ENCODE data around the gene ADAMTSL2.

ADAMTSL2 gene

GRCh38 chr9:133534346-133535291, at the start of gene ADAMTSL2:
Gene ADAMTSL2, plus strand, starts transcription at chr9:133534704. Its CDS starts 2,009 bp downstream, at chr9:133536713.
- DNase-seq, result no peak

DNA sequence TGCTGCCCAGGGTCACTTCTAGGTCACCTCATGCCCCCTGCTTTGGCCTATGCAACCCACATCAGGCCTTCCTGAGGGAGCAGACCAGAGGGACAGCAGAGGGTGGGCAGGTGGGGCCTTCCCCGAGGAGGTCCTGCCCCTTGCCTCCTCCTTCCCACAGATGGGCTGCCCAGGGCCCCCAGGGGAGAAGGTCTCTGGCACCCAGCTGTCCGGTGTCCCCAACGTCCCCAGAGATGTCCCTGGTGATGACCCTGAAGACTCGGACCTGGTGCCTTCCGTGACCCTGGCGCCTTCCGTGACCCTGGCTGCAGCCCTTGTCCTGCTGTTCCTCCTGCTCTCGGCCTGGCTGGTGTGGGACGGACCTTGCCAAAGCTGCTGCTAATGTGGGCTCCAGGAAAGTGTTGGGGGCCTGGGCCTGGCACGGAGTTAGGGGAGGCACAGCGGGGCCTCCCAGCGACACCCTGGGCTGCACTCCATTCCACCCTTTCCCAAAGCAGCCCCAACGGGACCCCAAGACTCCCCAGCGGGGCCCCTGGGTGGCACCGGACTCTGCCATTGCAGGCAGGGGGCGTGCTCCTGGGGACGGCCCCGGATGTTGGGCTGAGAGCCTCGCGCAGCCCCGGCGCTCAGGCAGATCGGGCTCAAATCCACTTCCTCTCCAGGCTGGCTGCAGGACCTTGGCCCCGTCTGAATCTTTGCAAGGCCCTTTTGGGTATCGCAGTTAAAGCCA, 48.8 kb upstream of the ADAMTSL2 start:
- DNase-seq, result no peak

DNA sequence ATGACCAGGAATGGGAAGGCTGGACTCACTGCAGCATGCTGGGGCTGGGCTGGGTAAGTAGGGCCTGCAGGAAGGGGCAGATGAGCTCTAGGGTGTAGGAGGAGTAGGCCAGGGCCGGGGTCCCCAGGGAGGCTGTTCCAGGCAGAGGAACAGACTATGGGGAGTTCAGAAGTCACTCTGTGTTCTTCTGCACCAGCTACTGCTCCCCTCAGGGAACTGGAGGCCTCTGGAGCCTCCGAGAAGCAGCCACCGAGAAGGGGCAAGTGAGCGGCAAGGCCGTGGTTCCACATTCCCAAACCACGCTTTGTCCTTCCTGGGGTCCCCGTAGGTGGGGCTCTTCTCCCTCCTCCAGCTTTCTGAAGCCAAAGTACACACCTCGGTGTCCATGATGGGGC, 47.2 kb upstream of the ADAMTSL2 start:
- no peak for DNase-seq

- DNase-seq, result no peak
Observed at GRCh38 chr9:133488686-133489252, 45.7 kb upstream of the ADAMTSL2 start.

- DNase-seq, result no peak
Observed at GRCh38 chr9:133489253-133490190, 45.0 kb upstream of the ADAMTSL2 start.

- DNase-seq, result no peak
Observed at GRCh38 chr9:133490201-133490681, 44.3 kb upstream of the ADAMTSL2 start.

GRCh38 chr9:133490865-133491655, 43.4 kb upstream of the ADAMTSL2 start:
- DNase-seq, result no peak

GRCh38 chr9:133491656-133491925, 42.9 kb upstream of the ADAMTSL2 start:
- no peak for DNase-seq

DNA sequence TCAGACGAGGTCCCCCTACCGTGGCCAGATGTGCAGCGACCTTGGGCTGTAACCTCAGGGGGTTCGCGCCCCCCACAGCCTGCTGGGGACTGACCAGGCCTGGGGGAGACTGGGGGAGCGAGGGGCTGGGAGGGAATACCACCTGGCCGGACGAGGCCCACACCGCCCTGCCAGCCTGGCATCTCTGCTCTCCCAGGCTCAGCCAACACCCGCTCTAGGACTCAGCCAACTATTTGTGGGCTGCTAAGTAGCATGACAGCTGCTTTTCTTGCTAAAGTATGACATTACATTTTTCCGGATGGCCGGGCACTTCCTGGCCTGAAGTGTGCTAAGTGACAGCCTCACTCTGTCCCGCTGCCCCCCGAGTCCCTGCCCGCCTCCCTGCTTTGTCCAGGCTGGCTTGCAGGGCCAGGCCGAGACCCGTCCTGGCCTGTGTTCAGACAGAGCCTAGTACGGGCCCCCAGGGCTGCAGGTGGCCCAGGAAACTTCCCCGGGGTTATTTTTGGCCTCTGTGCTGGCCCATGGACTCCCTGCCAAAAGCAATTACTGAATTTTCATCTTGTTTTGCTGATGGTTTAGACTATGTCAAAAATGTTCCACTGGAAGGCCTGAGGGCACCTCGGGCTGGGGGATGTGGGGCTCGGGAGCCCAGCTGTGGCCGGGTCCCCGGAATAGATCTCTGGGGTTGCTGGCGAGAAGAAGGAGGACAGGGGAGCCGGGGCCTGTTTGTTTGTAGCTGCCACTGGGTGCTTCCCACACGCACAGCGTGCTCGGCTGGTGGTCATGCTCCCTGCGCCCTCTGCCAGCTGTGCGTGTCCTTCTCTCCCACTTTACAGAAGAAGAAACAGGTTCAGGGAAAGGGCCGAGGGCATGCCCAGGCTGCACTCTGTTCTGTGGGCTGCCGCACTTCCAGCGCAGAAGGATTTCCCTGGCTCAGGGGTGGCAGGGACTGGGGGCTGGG, 42.2 kb upstream of the ADAMTSL2 start:
- DNase-seq, result no peak

- no peak for DNase-seq
Observed at GRCh38 chr9:133493428-133493827, 41.1 kb upstream of the ADAMTSL2 start.

GRCh38 chr9:133493845-133494540, 40.5 kb upstream of the ADAMTSL2 start:
- DNase-seq, result no peak

DNA sequence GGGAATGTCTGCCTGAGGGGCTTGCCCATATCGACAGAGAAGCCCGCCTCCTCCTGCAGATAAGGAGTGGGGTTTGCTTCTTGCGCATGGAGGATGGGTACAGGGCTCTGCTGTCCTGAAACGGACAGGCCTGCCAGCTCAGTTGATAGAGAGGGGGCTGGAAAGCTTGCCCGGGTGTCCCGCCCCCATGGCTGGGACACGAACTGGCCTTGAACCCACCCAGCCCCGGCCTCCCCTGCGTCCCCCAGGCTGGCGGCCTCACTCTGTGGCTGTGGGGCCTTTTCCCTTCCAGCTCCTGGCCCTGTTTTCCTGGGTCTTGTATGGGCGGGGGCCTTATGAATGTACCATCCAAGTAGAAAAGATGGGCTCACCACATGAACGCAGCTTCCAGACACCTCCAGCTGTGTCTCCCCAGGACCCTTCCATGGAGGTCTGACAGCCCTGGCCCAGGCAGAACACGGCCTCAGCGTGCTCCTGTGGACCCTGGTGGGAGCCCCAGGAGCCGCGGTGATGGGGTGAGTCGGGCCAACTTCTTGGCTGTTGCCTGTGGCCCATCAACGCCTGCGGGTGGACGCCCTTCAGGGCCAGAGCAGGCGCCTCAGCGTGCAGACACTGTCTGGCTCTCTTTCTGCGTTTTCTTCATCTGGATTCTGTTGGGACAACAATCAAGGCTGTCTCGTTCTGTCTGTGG, 39.7 kb upstream of the ADAMTSL2 start:
- DNase-seq, result no peak

GRCh38 chr9:133495327-133496293, 38.9 kb upstream of the ADAMTSL2 start:
- DNase-seq, result no peak

GRCh38 chr9:133496861-133497842, 37.4 kb upstream of the ADAMTSL2 start:
- DNase-seq, result no peak

DNA sequence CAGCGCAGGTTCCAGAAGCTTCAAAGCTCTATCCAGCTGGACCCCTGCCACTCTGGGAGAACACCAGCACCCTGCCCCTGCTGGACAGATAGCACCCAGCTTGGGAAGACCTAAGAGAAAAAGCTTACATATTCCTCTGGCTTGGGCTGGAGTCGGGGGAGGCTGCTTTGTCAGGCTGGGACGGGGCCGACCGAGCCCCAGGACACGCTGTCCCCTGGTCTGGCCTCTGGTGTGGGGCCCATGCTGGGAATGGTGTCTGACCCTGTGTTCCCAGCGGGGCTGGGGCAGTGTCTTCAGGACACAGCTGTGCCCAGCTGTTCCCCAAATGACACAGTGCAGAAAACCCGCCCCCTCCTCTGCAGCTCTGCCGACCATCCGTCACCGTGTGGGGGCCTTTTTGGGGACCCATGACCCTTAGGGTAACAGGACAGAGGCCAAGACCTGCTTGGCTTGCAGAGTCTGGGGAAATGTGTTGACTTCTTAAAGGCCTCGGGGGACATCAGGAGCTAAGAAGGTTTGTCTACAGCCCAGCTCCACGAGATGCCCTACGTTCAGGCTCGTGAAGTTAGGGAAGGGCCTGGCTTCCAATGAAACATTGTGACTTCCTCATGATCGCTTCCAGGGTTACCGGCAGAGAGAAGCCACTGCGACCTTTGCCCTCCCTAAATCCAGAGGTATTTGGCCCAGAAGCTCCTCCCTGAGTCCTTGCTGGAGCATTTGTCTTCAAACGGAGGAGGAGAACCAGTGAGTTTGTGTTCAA, 35.2 kb upstream of the ADAMTSL2 start:
- DNase-seq, result no peak

GRCh38 chr9:133499892-133500270, 34.6 kb upstream of the ADAMTSL2 start:
- no peak for DNase-seq
